Measurements from ENCODE around the gene RHBDL3.
A peak's percentile ranks its signal among the peaks of the same experiment; 100 is the strongest.

Gene RHBDL3, protein sequence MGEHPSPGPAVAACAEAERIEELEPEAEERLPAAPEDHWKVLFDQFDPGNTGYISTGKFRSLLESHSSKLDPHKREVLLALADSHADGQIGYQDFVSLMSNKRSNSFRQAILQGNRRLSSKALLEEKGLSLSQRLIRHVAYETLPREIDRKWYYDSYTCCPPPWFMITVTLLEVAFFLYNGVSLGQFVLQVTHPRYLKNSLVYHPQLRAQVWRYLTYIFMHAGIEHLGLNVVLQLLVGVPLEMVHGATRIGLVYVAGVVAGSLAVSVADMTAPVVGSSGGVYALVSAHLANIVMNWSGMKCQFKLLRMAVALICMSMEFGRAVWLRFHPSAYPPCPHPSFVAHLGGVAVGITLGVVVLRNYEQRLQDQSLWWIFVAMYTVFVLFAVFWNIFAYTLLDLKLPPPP

DNA sequence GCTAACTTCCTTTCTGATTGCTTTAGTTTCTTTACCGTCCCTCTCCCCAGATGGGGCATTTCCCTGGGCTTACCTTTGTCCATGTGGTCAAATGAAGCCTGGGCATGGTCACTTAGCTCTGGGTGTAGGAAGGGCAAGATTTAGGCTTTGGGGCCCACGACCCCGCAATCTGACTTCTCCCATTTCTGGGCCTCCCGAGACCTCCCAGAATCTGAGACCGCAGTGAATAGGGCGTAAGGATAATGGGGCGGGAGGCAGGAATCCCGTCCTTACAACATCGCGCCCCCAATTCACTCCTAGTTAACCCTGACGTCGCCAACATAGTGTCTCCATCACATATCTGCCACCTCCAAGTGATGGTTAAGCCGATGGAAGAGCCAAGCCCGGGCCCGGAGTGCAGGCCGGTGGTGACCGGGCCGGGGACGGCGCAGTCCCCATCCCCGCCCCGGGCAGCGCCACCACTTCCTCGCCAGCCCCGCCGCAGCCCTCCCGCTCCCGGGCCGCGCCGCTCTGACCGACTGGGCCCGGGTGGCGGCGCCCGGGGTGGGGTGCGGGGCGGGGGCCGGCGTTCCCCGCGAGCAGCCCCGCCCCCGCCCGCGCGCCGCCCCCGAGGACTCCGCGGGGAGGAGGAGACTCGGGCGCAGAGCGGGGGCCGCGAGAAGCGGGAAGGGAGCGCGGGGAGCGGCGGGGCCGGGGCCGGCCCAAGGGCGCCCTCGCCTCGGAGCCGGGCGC, at the start of gene RHBDL3:
Gene RHBDL3 (plus strand): TSS at position 641 of the 732 bp plus-strand sequence. CDS start 358 bp downstream, outside the sequence.
- Histone ChIP-seq H3K9me3 (ENCODE audit: insufficient read depth, low read length) (no peaks in the 10 kb centered on the region), H2AFZ (ENCODE audit: low read depth, low read length, severe bottlenecking) (peak within 1 kb of the TSS; percentile 38), H3K4me3 (ENCODE audit: insufficient read depth, low read length, poor library complexity, severe bottlenecking) (peak within 1 kb of the TSS; percentile 55), H4K20me1 (ENCODE audit: low read depth, low read length) (no peaks in the 10 kb centered on the region), H3K4me2 (ENCODE audit: low read depth, low read length, poor library complexity, severe bottlenecking) (peak within 1 kb of the TSS; percentile 62), H3K27me3 (ENCODE audit: low read length) (no peaks in the 10 kb centered on the region), H3K9me2 (replicated peaks; ENCODE audit: insufficient read depth, low read length) (no peaks in the 10 kb centered on the region), H3K27ac (ENCODE audit: low read depth, low read length) (no peak within 1 kb of the TSS), H3F3A (ENCODE audit: insufficient read depth) (no peaks in the 10 kb centered on the region), H3K9ac (ENCODE audit: low read length) (peak within 1 kb of the TSS; percentile 36; the same call in 1 of the 2 replicates), H3K79me2 (ENCODE audit: insufficient read depth, low read length) (no peaks in the 10 kb centered on the region), H3K36me3 (ENCODE audit: low read length) (no peaks in the 10 kb centered on the region)
- no peak for TF ChIP-seq EZH2phosphoT487 (conservative IDR thresholded peaks at IDR 0.05; ENCODE audit: low read length)
- TF ChIP-seq, protein P1, sequence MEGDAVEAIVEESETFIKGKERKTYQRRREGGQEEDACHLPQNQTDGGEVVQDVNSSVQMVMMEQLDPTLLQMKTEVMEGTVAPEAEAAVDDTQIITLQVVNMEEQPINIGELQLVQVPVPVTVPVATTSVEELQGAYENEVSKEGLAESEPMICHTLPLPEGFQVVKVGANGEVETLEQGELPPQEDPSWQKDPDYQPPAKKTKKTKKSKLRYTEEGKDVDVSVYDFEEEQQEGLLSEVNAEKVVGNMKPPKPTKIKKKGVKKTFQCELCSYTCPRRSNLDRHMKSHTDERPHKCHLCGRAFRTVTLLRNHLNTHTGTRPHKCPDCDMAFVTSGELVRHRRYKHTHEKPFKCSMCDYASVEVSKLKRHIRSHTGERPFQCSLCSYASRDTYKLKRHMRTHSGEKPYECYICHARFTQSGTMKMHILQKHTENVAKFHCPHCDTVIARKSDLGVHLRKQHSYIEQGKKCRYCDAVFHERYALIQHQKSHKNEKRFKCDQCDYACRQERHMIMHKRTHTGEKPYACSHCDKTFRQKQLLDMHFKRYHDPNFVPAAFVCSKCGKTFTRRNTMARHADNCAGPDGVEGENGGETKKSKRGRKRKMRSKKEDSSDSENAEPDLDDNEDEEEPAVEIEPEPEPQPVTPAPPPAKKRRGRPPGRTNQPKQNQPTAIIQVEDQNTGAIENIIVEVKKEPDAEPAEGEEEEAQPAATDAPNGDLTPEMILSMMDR (IDR thresholded peaks at IDR 0.05; ENCODE audit: insufficient read depth, low read length, poor library complexity, severe bottlenecking), result no peak

DNA sequence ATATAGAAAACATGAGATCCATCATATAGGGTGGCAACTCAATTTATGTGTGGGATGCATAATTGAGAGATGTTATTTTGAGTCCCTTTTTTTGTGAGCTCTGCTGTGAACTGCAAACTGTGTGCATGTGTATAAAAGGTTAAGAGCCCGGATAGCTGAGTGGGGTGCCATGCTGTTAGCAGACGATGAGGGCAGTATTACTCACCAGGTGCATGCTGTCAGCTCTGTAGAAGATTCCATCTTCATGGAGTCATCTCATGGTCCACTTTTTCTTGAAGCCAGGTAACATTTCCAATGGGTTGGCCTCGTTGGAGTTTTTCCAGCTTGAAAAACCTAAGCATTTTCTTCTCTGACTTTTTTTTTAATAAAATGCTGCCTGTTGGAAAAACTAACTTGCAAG, 43.0 kb upstream of the RHBDL3 start:
- no peaks in the 10 kb centered on the region for H3K9me3 ChIP-seq (ENCODE audit: insufficient read depth, low read length)
- H3K4me3 ChIP-seq (ENCODE audit: insufficient read depth, low read length, poor library complexity, severe bottlenecking), result no peak overlapping the region
- H3F3A ChIP-seq (ENCODE audit: insufficient read depth), result peaks cover 3% of the 10 kb centered on the region; the same call in 1 of the 2 replicates
- peaks cover 8% of the 10 kb centered on the region; the same call in 1 of the 2 replicates for H3K36me3 ChIP-seq (ENCODE audit: low read length)
- H3K4me2 ChIP-seq (ENCODE audit: low read depth, low read length, poor library complexity, severe bottlenecking), result no peak overlapping the region
- no peak overlapping the region for H2AFZ ChIP-seq (ENCODE audit: low read depth, low read length, severe bottlenecking)
- no peak for TF ChIP-seq EZH2phosphoT487 (conservative IDR thresholded peaks at IDR 0.05; ENCODE audit: low read length)
- no peaks in the 10 kb centered on the region for H4K20me1 ChIP-seq (ENCODE audit: low read depth, low read length)
- H3K79me2 ChIP-seq (ENCODE audit: insufficient read depth, low read length), result no peaks in the 10 kb centered on the region
- H3K27ac ChIP-seq (ENCODE audit: low read depth, low read length), result no peak overlapping the region
- no peaks in the 10 kb centered on the region for H3K27me3 ChIP-seq (ENCODE audit: low read length)
- no peaks in the 10 kb centered on the region for H3K9me2 ChIP-seq (replicated peaks; ENCODE audit: insufficient read depth, low read length)
- no peak overlapping the region for H3K9ac ChIP-seq (ENCODE audit: low read length)

DNA sequence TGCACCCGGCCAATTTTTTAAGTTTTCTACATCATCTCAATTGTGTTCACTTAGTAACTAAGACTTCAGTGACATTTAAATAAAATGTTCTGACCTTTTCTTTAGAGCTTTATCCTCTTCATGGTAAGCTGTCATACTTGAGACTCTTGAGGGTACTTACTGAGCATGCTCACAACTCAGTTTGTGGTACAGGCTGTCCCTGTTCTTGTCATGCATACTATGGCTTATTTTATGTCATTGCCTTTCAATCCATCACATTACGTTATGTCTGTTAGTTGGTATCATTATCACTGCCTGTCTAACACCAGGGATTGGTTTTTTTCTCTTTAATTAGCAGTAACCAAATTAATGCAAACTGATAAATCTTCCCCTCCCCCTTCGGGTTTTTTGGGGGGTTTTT, 41.9 kb upstream of the RHBDL3 start:
- H3K27ac ChIP-seq (ENCODE audit: low read depth, low read length), result no peak overlapping the region
- no peak overlapping the region for H3K4me2 ChIP-seq (ENCODE audit: low read depth, low read length, poor library complexity, severe bottlenecking)
- H3K36me3 ChIP-seq (ENCODE audit: low read length), result peaks cover 8% of the 10 kb centered on the region; the same call in 1 of the 2 replicates
- no peaks in the 10 kb centered on the region for H3K9me3 ChIP-seq (ENCODE audit: insufficient read depth, low read length)
- TF ChIP-seq, protein P1 (IDR thresholded peaks at IDR 0.05; ENCODE audit: insufficient read depth, low read length, poor library complexity, severe bottlenecking), result no peak
- no peak for TF ChIP-seq EZH2phosphoT487 (conservative IDR thresholded peaks at IDR 0.05; ENCODE audit: low read length)
- peaks cover 3% of the 10 kb centered on the region; the same call in 1 of the 2 replicates for H3F3A ChIP-seq (ENCODE audit: insufficient read depth)
- no peaks in the 10 kb centered on the region for H3K27me3 ChIP-seq (ENCODE audit: low read length)
- no peak overlapping the region for H2AFZ ChIP-seq (ENCODE audit: low read depth, low read length, severe bottlenecking)
- H3K79me2 ChIP-seq (ENCODE audit: insufficient read depth, low read length), result no peaks in the 10 kb centered on the region
- no peak overlapping the region for H3K9ac ChIP-seq (ENCODE audit: low read length)
- H3K4me3 ChIP-seq (ENCODE audit: insufficient read depth, low read length, poor library complexity, severe bottlenecking), result no peak overlapping the region
- no peaks in the 10 kb centered on the region for H4K20me1 ChIP-seq (ENCODE audit: low read depth, low read length)
- H3K9me2 ChIP-seq (replicated peaks; ENCODE audit: insufficient read depth, low read length), result no peaks in the 10 kb centered on the region

All from SU-DHL-6 (cell line).